SKM-1 (cell line): ENCODE data around the gene GAS2L2.

ENCODE experiments used
- DNase-seq: peaks from one replicate; lab custom pipeline; 2025; ENCODE audit not compliant: unreplicated experiment; lab: John Stamatoyannopoulos, UW

Gene GAS2L2

DNA sequence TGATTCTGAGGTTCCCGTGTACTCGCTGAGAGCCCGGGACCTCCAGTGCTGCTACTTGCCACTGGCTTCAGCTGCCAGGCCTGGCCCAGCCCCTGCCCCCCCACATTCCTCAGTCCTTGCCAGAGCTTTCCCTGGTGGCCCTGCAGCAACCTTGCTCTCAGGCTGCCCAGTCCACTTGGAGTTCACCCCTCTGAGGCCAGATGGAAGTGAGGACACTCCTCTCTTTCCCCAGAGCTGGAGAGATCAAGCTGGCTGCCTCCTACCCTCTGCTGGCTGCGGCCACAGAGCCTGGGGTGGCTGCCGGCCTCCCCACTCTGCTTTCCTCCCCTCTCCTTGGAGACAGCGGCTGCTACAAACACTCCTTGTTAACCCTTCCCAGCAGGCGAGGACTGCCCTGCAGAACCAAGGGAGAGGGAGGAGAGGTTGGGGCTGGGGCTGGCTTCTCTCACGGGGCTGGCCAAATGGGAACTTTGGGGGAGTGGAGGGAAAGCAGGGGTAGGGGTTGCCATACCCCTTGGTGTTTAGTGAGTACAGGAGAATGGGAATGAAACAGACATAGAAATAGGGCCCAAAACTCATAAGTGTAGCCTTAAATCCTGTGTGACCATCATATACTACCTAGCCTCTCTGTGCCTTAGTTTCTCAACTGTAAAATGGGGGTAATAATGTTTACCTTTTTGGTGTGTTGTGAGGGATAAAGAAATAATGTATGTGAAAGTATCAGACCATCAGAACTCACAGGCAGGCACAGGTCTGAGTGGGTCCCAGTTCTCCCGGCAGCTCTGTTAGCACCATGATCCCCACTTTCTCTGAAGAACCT lies at the start of gene GAS2L2:
GAS2L2 (minus strand) TSS at position 295 of the 820 bp plus-strand sequence. CDS start 389 bp downstream, outside the sequence.
- DNase-seq = no peak

- DNase-seq = no peak
Measured at GRCh38 chr17:35801583-35802224, 48.7 kb upstream of the GAS2L2 start.

- no peak for DNase-seq
Measured at GRCh38 chr17:35799942-35800341, 46.9 kb upstream of the GAS2L2 start.

- no peak for DNase-seq
Measured at GRCh38 chr17:35797918-35798317, 44.9 kb upstream of the GAS2L2 start.

GRCh38 chr17:35797370-35797769 lies 44.3 kb upstream of the GAS2L2 start:
- no peak for DNase-seq

DNA sequence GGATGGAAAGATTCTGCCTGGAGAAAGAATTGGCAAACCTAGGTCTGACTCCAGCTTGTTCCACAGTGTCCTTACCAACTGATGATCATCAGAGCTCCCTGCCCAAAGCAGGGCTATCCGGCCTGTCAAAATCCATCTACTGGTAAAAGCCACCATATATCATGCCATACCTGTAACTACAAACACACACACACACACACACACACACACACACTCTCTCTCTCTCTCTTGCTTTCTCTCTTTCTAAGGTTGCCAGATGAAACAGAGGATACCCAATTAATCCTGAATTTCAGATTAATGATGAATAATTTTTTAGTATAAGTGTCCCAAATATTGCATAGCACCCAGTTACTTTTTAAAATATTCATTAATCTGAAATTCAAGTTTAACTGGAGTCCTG lies 43.9 kb upstream of the GAS2L2 start:
- no peak for DNase-seq

GRCh38 chr17:35795871-35796265 lies 42.8 kb upstream of the GAS2L2 start:
- DNase-seq = no peak

- DNase-seq = no peak
Measured at GRCh38 chr17:35795007-35795870, 42.2 kb upstream of the GAS2L2 start, which contains the start of gene MMP28. Gene MMP28 (minus strand): TSS chr17:35795641. CDS start chr17:35795377, 264 bp downstream.

DNA sequence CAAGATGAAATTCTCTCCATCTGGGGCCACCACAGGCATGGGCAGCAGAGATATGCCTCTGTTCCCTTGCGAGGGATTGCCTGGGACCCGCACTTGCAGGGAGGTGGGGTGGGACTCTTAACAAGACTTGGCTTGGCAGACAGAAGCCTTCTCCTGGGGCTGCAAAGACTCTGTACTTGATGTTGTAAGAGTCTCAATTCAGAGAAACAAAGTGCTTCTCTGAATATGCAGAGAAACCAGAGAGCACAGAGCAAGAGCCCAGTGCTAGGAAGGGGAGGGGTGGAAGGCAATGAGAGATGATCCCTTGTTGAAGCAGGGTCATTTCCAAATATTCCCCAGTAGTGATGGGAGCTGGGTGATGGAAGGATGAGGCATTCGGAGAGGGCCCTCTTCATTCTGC lies 40.2 kb upstream of the GAS2L2 start:
- DNase-seq = no peak

DNA sequence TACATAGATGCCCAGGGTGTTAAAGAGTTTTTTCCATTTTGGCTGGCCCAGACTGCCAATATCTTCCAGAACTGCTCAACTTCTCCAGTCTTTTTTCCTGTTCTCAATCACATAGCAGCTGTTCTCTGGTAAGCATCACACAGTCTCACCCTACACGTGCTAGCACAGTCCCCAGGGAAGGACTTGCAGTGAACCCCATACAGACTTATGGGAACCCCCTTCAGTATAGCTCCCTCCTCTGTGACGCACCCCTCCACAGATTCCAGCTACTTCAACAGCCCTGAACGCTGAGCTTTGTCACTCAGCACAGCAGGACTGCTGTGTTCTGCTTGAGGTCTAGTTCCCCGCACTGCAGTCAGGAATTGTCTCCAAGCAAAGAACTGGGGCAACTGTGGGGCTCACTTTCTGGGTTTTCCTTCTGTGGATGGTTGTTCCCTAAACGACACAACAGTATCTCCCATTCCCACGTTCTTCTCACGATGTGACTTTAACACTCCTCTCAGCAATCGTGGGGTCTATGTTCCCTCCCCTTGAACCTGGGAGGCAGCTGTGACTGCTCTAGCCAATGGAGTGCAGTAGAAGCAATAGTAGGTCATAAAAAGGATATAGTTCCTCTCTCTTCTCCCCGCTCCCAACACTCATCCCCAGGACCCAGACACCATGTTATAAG lies 38.8 kb upstream of the GAS2L2 start:
- no peak for DNase-seq

- no peak for DNase-seq
Measured at GRCh38 chr17:35790841-35791240, 37.8 kb upstream of the GAS2L2 start.

DNA sequence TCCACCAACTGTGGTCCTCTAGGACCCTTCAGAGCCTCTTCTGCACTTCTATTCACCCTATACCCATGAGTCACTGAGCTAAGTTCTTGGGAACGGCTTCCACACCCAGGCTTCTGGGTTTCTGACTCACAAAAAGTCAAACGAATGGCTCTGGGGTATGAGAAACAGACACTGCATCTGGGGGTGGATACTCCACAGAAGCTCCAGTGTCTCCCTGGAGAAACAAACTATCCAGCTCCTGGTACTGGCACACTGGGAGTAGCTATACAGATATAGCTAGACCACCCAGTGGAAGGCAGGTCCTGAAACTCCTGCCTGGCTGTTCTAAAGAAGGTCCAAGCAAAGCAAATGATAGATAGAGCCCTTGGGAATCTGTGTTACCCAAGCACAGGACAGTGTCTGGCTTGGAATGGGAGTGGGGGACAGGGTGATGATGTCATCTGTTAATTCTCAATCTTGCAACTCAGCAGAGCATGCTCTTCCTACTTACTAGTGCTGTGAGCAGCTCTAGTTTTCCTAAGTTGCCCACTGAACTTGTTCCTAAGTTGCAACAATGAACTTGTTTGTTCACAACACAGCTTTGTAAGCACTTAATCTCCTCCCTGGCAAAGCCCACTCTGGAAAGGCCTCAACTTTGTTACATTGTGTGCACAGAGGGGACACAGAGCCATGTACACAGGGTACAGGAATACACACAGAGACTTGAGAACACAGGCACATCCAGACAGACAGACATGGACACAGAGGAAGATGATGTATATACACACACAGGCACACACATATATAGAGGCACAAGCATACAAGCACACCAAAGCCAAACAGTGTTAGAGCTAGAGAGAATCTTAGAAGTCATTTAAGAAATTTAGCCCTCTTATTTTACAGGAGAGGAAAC lies 35.7 kb upstream of the GAS2L2 start:
- DNase-seq = no peak

DNA sequence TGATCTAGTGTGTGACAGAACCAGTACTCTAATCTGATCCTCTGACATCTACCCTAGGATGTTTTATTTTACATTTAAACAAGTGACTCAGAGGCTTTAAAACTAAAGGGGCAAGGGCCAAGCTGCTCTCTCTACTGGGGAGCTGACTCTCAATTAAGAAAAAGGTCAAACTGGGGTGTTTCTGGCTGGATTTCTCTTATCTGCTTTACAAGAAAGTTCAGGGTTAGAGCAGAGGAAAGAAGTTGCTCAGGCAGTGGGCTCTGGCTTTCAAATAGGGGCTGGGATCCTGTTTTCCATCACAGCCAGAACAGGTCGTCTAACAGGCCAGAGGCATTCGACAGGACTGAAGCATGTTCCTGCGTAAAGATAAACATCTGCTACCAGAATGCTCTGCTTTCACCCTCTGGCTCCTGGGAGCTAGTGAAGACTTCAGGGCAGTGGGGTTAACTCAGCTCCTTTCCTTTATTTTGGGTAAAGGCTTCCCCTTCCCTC lies 33.9 kb upstream of the GAS2L2 start:
- no peak for DNase-seq

DNA sequence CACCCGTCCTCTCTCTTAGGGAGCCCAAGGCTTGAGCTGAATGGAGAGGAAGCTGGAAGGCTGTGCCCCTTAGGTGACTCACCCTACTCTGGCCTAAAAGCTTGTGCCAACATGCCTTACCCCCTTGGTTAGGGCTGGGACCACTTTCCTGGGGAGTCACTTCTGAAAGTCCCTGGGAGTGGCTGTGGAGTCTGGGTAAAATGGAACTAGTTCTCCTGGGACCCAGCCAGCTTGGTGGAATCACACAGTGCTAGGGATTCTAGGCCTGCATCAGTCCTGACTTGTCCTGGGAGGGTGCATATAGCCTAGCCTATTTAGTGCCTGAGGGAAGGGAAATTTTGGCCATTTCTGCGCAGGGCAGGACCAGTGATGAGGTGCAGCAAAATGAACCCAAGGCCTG lies 31.9 kb upstream of the GAS2L2 start:
- DNase-seq = no peak

DNA sequence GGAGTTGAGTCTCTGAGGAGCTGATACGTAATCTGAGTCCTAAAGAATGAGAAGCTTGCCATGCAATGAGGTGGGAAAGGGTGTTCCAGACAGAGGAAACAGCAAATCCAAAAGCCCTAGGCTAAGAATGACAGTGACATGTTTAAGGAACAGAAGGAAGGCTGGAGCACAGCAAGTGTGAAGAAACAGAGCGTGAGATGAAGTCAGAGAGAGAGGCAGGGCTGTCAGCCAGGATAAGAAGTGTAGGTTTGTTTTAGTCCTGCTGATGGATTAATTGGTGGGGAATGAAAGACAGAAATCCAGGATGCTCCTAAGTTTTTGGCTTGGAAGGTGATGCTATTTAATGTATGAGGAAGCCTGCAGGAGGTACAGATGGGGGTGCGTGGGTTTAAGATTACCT lies 27.9 kb upstream of the GAS2L2 start:
- no peak for DNase-seq

DNA sequence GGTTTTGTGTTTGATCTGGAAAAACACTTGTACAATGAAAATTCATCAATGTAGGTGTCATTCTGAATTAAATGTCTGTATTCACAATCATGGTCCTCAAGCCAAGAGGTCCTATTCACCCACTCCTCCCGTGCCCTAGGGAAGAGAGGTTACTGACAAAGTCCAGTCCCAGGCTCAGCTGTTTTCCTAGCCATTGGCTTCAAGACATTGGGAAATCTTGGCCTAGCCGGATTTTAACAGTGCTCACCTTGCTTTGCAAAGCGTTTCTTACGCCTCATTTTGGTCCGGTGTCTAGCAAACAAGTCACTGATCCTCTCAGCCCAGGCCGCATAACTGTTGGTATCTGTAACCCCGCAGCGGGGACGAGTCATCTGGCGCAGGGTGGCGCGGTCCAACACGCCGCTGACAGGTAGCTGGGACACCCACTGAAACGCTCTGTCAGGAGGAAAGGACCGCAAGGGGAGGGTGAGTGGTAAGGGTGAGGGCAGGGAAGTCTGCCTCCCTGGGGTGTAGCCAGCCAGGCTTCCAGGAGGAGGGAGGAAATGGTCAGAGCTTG lies 25.7 kb upstream of the GAS2L2 start:
- no peak for DNase-seq

DNA sequence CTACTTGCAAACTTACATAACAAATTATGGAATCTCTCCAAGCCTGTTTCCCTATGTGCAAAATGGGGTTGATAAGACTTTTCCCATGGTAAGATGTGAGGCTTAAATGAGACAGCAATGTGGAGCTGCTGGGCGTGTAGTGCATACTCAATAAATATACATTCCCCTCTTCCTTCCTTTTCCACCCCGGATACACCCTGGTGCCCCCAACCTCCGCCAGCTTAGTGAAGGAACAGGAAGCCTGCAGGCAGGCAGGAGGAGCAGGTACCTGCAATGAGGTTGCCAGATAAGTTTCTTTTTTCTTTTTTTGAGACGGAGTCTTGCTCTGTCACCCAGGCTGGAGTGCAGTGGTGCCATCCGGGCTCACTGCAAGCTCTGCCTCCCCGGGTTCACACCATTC lies 22.5 kb upstream of the GAS2L2 start:
- DNase-seq = no peak

GRCh38 chr17:35775039-35775438 lies 22.0 kb upstream of the GAS2L2 start:
- no peak for DNase-seq

GRCh38 chr17:35774499-35774898 lies 21.5 kb upstream of the GAS2L2 start:
- no peak for DNase-seq
